Fibroblast of mammary gland (primary cell): ENCODE results near the gene APBB2.

Experiments used
- DNase-seq: peaks from one replicate; pipeline ENCODE4 v3.0.0-alpha.2; 2010; ENCODE audit warnings: low read depth
- H3K4me3 ChIP-seq: 2 replicates; pipeline ENCODE4 v1.5.1; 2011; ENCODE audit warnings: low read depth, mild to moderate bottlenecking, low read length, moderate library complexity; ENCODE audit not compliant: control insufficient read depth
- CTCF ChIP-seq: conservative IDR thresholded peaks from 2 replicates; pipeline ENCODE4 v1.5.1; 2011; ENCODE audit warnings: low read depth, low read length, inconsistent platforms; ENCODE audit not compliant: control insufficient read depth, insufficient read depth

Gene APBB2

GRCh38 chr4:40881096-40881495 lies 333.2 kb downstream of the APBB2 start:
- no peak for TF ChIP-seq CTCF
- no peak for DNase-seq

GRCh38 chr4:40878548-40879055 lies 335.7 kb downstream of the APBB2 start:
- DNase-seq, result no peak
- no peak for TF ChIP-seq CTCF
- H3K4me3 ChIP-seq, result no peak overlapping the region

More at GRCh38 chr4:40881096-40881495, 333.2 kb downstream of the APBB2 start:
- H3K4me3 ChIP-seq, result no peak overlapping the region

- no peak overlapping the region for H3K4me3 ChIP-seq
- no peak for DNase-seq
- no peak for TF ChIP-seq CTCF
Observed at GRCh38 chr4:40877081-40877480, 337.3 kb downstream of the APBB2 start.

GRCh38 chr4:40875507-40876150 lies 338.7 kb downstream of the APBB2 start:
- DNase-seq, result no peak
- TF ChIP-seq CTCF, result no peak
- no peak overlapping the region for H3K4me3 ChIP-seq

GRCh38 chr4:40874901-40875300 lies 339.4 kb downstream of the APBB2 start:
- TF ChIP-seq CTCF, result no peak
- no peak for DNase-seq
- H3K4me3 ChIP-seq, result no peak overlapping the region

GRCh38 chr4:40874331-40874730 lies 340.0 kb downstream of the APBB2 start:
- no peak for TF ChIP-seq CTCF
- DNase-seq, result no peak
- no peak overlapping the region for H3K4me3 ChIP-seq
